ENCODE results near the gene LRIG2.

- TF ChIP-seq POLR2AphosphoS5 (IDR thresholded peaks at IDR 0.05; ENCODE audit: low read depth, low read length), result no peak
- no peak for TF ChIP-seq TAF1 (IDR thresholded peaks at IDR 0.05; ENCODE audit: borderline replicate concordance, insufficient read depth, low read length)
- TF ChIP-seq SIN3A (IDR thresholded peaks at IDR 0.05; ENCODE audit: borderline replicate concordance, insufficient read depth, low read length), result no peak
These were observed 749 bp upstream of the LRIG2 start for GRCh38 chr1:113072141-113072756.

Measured in PFSK-1 (cell line).